ENCODE results near the gene DGKI.

Gene DGKI

GRCh38 chr7:137674551-137675409, 172.0 kb downstream of the DGKI start:
- no peaks in the 10 kb centered on the region for H3K79me2 ChIP-seq (ENCODE audit: low read length)
- H4K20me1 ChIP-seq (ENCODE audit: insufficient read depth, low read length), result no peaks in the 10 kb centered on the region
- H2AFZ ChIP-seq (ENCODE audit: low read depth, low read length), result peak overlapping the region; percentile 1; the same call in 1 of the 2 replicates
- H3K4me3 ChIP-seq (ENCODE audit: low read length), result no peak overlapping the region
- H3K4me1 ChIP-seq (ENCODE audit: low read length), result peaks cover 4% of the 10 kb centered on the region; the same call in 1 of the 2 replicates
- H3K9me3 ChIP-seq (ENCODE audit: insufficient read depth, low read length), result no peaks in the 10 kb centered on the region
- TF ChIP-seq CTCF (IDR thresholded peaks at IDR 0.05; ENCODE audit: low read depth, low read length) (no peak), EZH2phosphoT487 (IDR thresholded peaks at IDR 0.05; ENCODE audit: low read depth) (no peak)
- H3K27ac ChIP-seq (ENCODE audit: low read length), result no peak overlapping the region
- no peak overlapping the region for H3K9ac ChIP-seq (ENCODE audit: low read length)
- no peaks in the 10 kb centered on the region for H3K36me3 ChIP-seq (replicated peaks; ENCODE audit: low read depth, low read length)
- H3K27me3 ChIP-seq (ENCODE audit: low read depth, low read length), result peaks cover 2% of the 10 kb centered on the region; the same call in 1 of the 2 replicates
- H3K4me2 ChIP-seq (ENCODE audit: low read length), result peak overlapping the region; percentile 38

GRCh38 chr7:137674048-137674447, 172.7 kb downstream of the DGKI start:
- TF ChIP-seq EZH2phosphoT487 (IDR thresholded peaks at IDR 0.05; ENCODE audit: low read depth) (no peak), CTCF (IDR thresholded peaks at IDR 0.05; ENCODE audit: low read depth, low read length) (no peak)
- Histone ChIP-seq H3K27ac (ENCODE audit: low read length) (no peak overlapping the region), H2AFZ (ENCODE audit: low read depth, low read length) (no peak overlapping the region), H3K9me3 (ENCODE audit: insufficient read depth, low read length) (no peaks in the 10 kb centered on the region), H3K36me3 (replicated peaks; ENCODE audit: low read depth, low read length) (no peaks in the 10 kb centered on the region), H4K20me1 (ENCODE audit: insufficient read depth, low read length) (no peaks in the 10 kb centered on the region), H3K4me3 (ENCODE audit: low read length) (no peak overlapping the region), H3K79me2 (ENCODE audit: low read length) (no peaks in the 10 kb centered on the region), H3K9ac (ENCODE audit: low read length) (no peak overlapping the region), H3K4me1 (ENCODE audit: low read length) (peaks cover 4% of the 10 kb centered on the region; the same call in 1 of the 2 replicates), H3K4me2 (ENCODE audit: low read length) (peak overlapping the region; percentile 38; the same call in 1 of the 2 replicates), H3K27me3 (ENCODE audit: low read depth, low read length) (peaks cover 4% of the 10 kb centered on the region; the same call in 1 of the 2 replicates)

GRCh38 chr7:137671920-137672319, 174.9 kb downstream of the DGKI start:
- Histone ChIP-seq H3K9me3 (ENCODE audit: insufficient read depth, low read length) (no peaks in the 10 kb centered on the region), H3K27ac (ENCODE audit: low read length) (no peak overlapping the region), H3K27me3 (ENCODE audit: low read depth, low read length) (peaks cover 11% of the 10 kb centered on the region; the same call in 1 of the 2 replicates), H2AFZ (ENCODE audit: low read depth, low read length) (no peak overlapping the region), H3K4me2 (ENCODE audit: low read length) (no peak overlapping the region), H3K79me2 (ENCODE audit: low read length) (no peaks in the 10 kb centered on the region), H3K36me3 (replicated peaks; ENCODE audit: low read depth, low read length) (no peaks in the 10 kb centered on the region), H3K4me3 (ENCODE audit: low read length) (no peak overlapping the region), H3K4me1 (ENCODE audit: low read length) (peaks cover 4% of the 10 kb centered on the region; the same call in 1 of the 2 replicates), H4K20me1 (ENCODE audit: insufficient read depth, low read length) (no peaks in the 10 kb centered on the region), H3K9ac (ENCODE audit: low read length) (no peak overlapping the region)
- no peak for TF ChIP-seq EZH2phosphoT487 (IDR thresholded peaks at IDR 0.05; ENCODE audit: low read depth)
- TF ChIP-seq CTCF (IDR thresholded peaks at IDR 0.05; ENCODE audit: low read depth, low read length), result no peak

- Histone ChIP-seq H3K79me2 (ENCODE audit: low read length) (no peaks in the 10 kb centered on the region), H3K36me3 (replicated peaks; ENCODE audit: low read depth, low read length) (no peaks in the 10 kb centered on the region), H2AFZ (ENCODE audit: low read depth, low read length) (no peak overlapping the region), H3K27me3 (ENCODE audit: low read depth, low read length) (peaks cover 11% of the 10 kb centered on the region; the same call in 1 of the 2 replicates), H3K9me3 (ENCODE audit: insufficient read depth, low read length) (no peaks in the 10 kb centered on the region), H4K20me1 (ENCODE audit: insufficient read depth, low read length) (no peaks in the 10 kb centered on the region), H3K9ac (ENCODE audit: low read length) (no peak overlapping the region), H3K4me3 (ENCODE audit: low read length) (no peak overlapping the region), H3K4me2 (ENCODE audit: low read length) (no peak overlapping the region), H3K4me1 (ENCODE audit: low read length) (peaks cover 4% of the 10 kb centered on the region; the same call in 1 of the 2 replicates), H3K27ac (ENCODE audit: low read length) (no peak overlapping the region)
- TF ChIP-seq EZH2phosphoT487 (IDR thresholded peaks at IDR 0.05; ENCODE audit: low read depth) (no peak), CTCF (IDR thresholded peaks at IDR 0.05; ENCODE audit: low read depth, low read length) (no peak)
Measured at GRCh38 chr7:137670222-137671064, 176.3 kb downstream of the DGKI start.
